ENCODE measurements around the gene ECI1.
"Not testable (repeated sequence)": the region's sequence is repeated elsewhere in the genome, so short reads cannot be mapped to it uniquely, and the experiment has no call there.

ECI1 gene

GRCh38 chr16:2242598-2242997 lies 8.8 kb downstream of the ECI1 start:
- Mint-ChIP-seq H3K36me3 (ENCODE audit: insufficient read depth) (peaks cover 6% of the 10 kb centered on the region), H3K27ac (ENCODE audit: low read depth) (no peak overlapping the region), H3K27me3 (no peaks in the 10 kb centered on the region), H3K4me3 (no peak overlapping the region), H3K4me1 (no peaks in the 10 kb centered on the region), H3K9me3 (no peaks in the 10 kb centered on the region)
- DNase-seq (ENCODE audit: low spot score in 2 of 2) (no peak), ATAC-seq (replicated peaks; ENCODE audit: extremely low read depth, poor library complexity, severe bottlenecking) (no peak)

GRCh38 chr16:2240331-2240730 lies 11.1 kb downstream of the ECI1 start:
- not testable (repeated sequence) for H3K9me3 Mint-ChIP-seq; H3K27ac Mint-ChIP-seq (ENCODE audit: low read depth); H3K27me3 Mint-ChIP-seq; H3K4me3 Mint-ChIP-seq; H3K4me1 Mint-ChIP-seq; H3K36me3 Mint-ChIP-seq (ENCODE audit: insufficient read depth); DNase-seq (ENCODE audit: low spot score in 2 of 2); ATAC-seq (replicated peaks; ENCODE audit: extremely low read depth, poor library complexity, severe bottlenecking)

- Mint-ChIP-seq H3K9me3 (no peaks in the 10 kb centered on the region), H3K27ac (ENCODE audit: low read depth) (no peak overlapping the region), H3K4me3 (no peak overlapping the region), H3K36me3 (ENCODE audit: insufficient read depth) (peaks cover 3% of the 10 kb centered on the region), H3K27me3 (no peaks in the 10 kb centered on the region), H3K4me1 (no peaks in the 10 kb centered on the region)
- no peak for DNase-seq (ENCODE audit: low spot score in 2 of 2)
- no peak for ATAC-seq (replicated peaks; ENCODE audit: extremely low read depth, poor library complexity, severe bottlenecking)
These were observed 12.3 kb downstream of the ECI1 start for GRCh38 chr16:2238838-2239675.

GRCh38 chr16:2238150-2238837 lies 13.1 kb downstream of the ECI1 start:
- no peaks in the 10 kb centered on the region for H3K27me3 Mint-ChIP-seq
- H3K4me3 Mint-ChIP-seq, result no peak overlapping the region
- peaks cover 3% of the 10 kb centered on the region for H3K36me3 Mint-ChIP-seq (ENCODE audit: insufficient read depth)
- DNase-seq (ENCODE audit: low spot score in 2 of 2) (no peak), ATAC-seq (replicated peaks; ENCODE audit: extremely low read depth, poor library complexity, severe bottlenecking) (no peak)
- no peaks in the 10 kb centered on the region for H3K9me3 Mint-ChIP-seq
- no peak overlapping the region for H3K27ac Mint-ChIP-seq (ENCODE audit: low read depth)
- H3K4me1 Mint-ChIP-seq, result no peaks in the 10 kb centered on the region

GRCh38 chr16:2237493-2238149 lies 13.8 kb downstream of the ECI1 start:
- ATAC-seq (replicated peaks; ENCODE audit: extremely low read depth, poor library complexity, severe bottlenecking) (no peak), DNase-seq (ENCODE audit: low spot score in 2 of 2) (no peak)
- H3K4me3 Mint-ChIP-seq, result no peak overlapping the region
- H3K4me1 Mint-ChIP-seq, result no peaks in the 10 kb centered on the region
- no peaks in the 10 kb centered on the region for H3K27me3 Mint-ChIP-seq
- no peak overlapping the region for H3K27ac Mint-ChIP-seq (ENCODE audit: low read depth)
- no peaks in the 10 kb centered on the region for H3K9me3 Mint-ChIP-seq
- peaks cover 5% of the 10 kb centered on the region for H3K36me3 Mint-ChIP-seq (ENCODE audit: insufficient read depth)

GRCh38 chr16:2237102-2237482 lies 14.3 kb downstream of the ECI1 start:
- Mint-ChIP-seq H3K4me3 (no peak overlapping the region), H3K4me1 (no peaks in the 10 kb centered on the region), H3K27me3 (no peaks in the 10 kb centered on the region), H3K9me3 (no peaks in the 10 kb centered on the region), H3K27ac (ENCODE audit: low read depth) (no peak overlapping the region), H3K36me3 (ENCODE audit: insufficient read depth) (peaks cover 7% of the 10 kb centered on the region)
- DNase-seq (ENCODE audit: low spot score in 2 of 2), result no peak
- ATAC-seq (replicated peaks; ENCODE audit: extremely low read depth, poor library complexity, severe bottlenecking), result no peak

- H3K36me3 Mint-ChIP-seq (ENCODE audit: insufficient read depth), result peaks cover 7% of the 10 kb centered on the region
- H3K27me3 Mint-ChIP-seq, result no peaks in the 10 kb centered on the region
- DNase-seq (ENCODE audit: low spot score in 2 of 2) (no peak), ATAC-seq (replicated peaks; ENCODE audit: extremely low read depth, poor library complexity, severe bottlenecking) (no peak)
- no peaks in the 10 kb centered on the region for H3K4me1 Mint-ChIP-seq
- H3K9me3 Mint-ChIP-seq, result no peaks in the 10 kb centered on the region
- H3K4me3 Mint-ChIP-seq, result no peak within 1 kb of the TSS
- H3K27ac Mint-ChIP-seq (ENCODE audit: low read depth), result no peak within 1 kb of the TSS
These were observed 14.9 kb downstream of the ECI1 start, which contains the start of gene DNASE1L2 for GRCh38 chr16:2236337-2237101. DNASE1L2 (plus strand) TSS chr16:2236444; CDS start chr16:2236817, 373 bp downstream.

- Mint-ChIP-seq H3K4me1 (no peaks in the 10 kb centered on the region), H3K36me3 (ENCODE audit: insufficient read depth) (peaks cover 7% of the 10 kb centered on the region), H3K9me3 (no peaks in the 10 kb centered on the region), H3K27me3 (no peaks in the 10 kb centered on the region), H3K4me3 (no peak overlapping the region), H3K27ac (ENCODE audit: low read depth) (no peak overlapping the region)
- DNase-seq (ENCODE audit: low spot score in 2 of 2), result no peak
- no peak for ATAC-seq (replicated peaks; ENCODE audit: extremely low read depth, poor library complexity, severe bottlenecking)
These were observed 15.6 kb downstream of the ECI1 start for GRCh38 chr16:2235695-2236336.

GRCh38 chr16:2235234-2235651 lies 16.1 kb downstream of the ECI1 start:
- H3K4me3 Mint-ChIP-seq, result no peak overlapping the region
- no peak overlapping the region for H3K27ac Mint-ChIP-seq (ENCODE audit: low read depth)
- ATAC-seq (replicated peaks; ENCODE audit: extremely low read depth, poor library complexity, severe bottlenecking) (no peak), DNase-seq (ENCODE audit: low spot score in 2 of 2) (no peak)
- H3K27me3 Mint-ChIP-seq, result no peaks in the 10 kb centered on the region
- no peaks in the 10 kb centered on the region for H3K4me1 Mint-ChIP-seq
- peaks cover 8% of the 10 kb centered on the region for H3K36me3 Mint-ChIP-seq (ENCODE audit: insufficient read depth)
- no peaks in the 10 kb centered on the region for H3K9me3 Mint-ChIP-seq

- H3K36me3 Mint-ChIP-seq (ENCODE audit: insufficient read depth), result peaks cover 8% of the 10 kb centered on the region
- no peak overlapping the region for H3K4me3 Mint-ChIP-seq
- no peaks in the 10 kb centered on the region for H3K4me1 Mint-ChIP-seq
- H3K9me3 Mint-ChIP-seq, result no peaks in the 10 kb centered on the region
- no peaks in the 10 kb centered on the region for H3K27me3 Mint-ChIP-seq
- DNase-seq (ENCODE audit: low spot score in 2 of 2), result no peak
- no peak overlapping the region for H3K27ac Mint-ChIP-seq (ENCODE audit: low read depth)
- no peak for ATAC-seq (replicated peaks; ENCODE audit: extremely low read depth, poor library complexity, severe bottlenecking)
These were observed 16.6 kb downstream of the ECI1 start for GRCh38 chr16:2234813-2235170.

- DNase-seq (ENCODE audit: low spot score in 2 of 2) (no peak), ATAC-seq (replicated peaks; ENCODE audit: extremely low read depth, poor library complexity, severe bottlenecking) (no peak)
- H3K9me3 Mint-ChIP-seq, result no peaks in the 10 kb centered on the region
- H3K27me3 Mint-ChIP-seq, result no peaks in the 10 kb centered on the region
- H3K4me1 Mint-ChIP-seq, result no peaks in the 10 kb centered on the region
- peaks cover 7% of the 10 kb centered on the region for H3K36me3 Mint-ChIP-seq (ENCODE audit: insufficient read depth)
- no peak overlapping the region for H3K27ac Mint-ChIP-seq (ENCODE audit: low read depth)
- no peak overlapping the region for H3K4me3 Mint-ChIP-seq
These were observed 17.2 kb downstream of the ECI1 start for GRCh38 chr16:2233872-2234812.

Measured in central memory CD8-positive, alpha-beta T cell (primary cell).